HG03159 (cell line): Measurements from ENCODE around the gene SELENOP.
"Not testable (repeated sequence)": the region's sequence is repeated elsewhere in the genome, so short reads cannot be mapped to it uniquely, and the experiment has no call there.

Experiments used
- ATAC-seq: cut with Tn5 transposase; IDR thresholded peaks from one replicate; pipeline ENCODE4 v1.9.1; 2021; ENCODE audit warnings: mild to moderate bottlenecking, moderate library complexity; ENCODE audit not compliant: unreplicated experiment

The SELENOP gene

GRCh38 chr5:42811591-42812446 lies at the start of gene SELENOP:
SELENOP (minus strand) TSS chr5:42811892; CDS start chr5:42808353, 3,539 bp downstream.
- ATAC-seq, result no peak

- ATAC-seq, result no peak
These were observed 47.0 kb upstream of the SELENOP start for GRCh38 chr5:42858687-42859086.

- ATAC-seq, result no peak
These were observed 46.4 kb upstream of the SELENOP start for GRCh38 chr5:42858031-42858643.

GRCh38 chr5:42855811-42856210 lies 44.1 kb upstream of the SELENOP start:
- no peak for ATAC-seq

GRCh38 chr5:42855386-42855785 lies 43.7 kb upstream of the SELENOP start:
- ATAC-seq, result no peak

GRCh38 chr5:42854795-42855194 lies 43.1 kb upstream of the SELENOP start:
- no peak for ATAC-seq

GRCh38 chr5:42852826-42853225 lies 41.1 kb upstream of the SELENOP start:
- ATAC-seq, result no peak

GRCh38 chr5:42851481-42851880 lies 39.8 kb upstream of the SELENOP start:
- ATAC-seq, result no peak

- ATAC-seq, result no peak
These were observed 36.9 kb upstream of the SELENOP start for GRCh38 chr5:42848545-42848944.

GRCh38 chr5:42844408-42844807 lies 32.7 kb upstream of the SELENOP start:
- ATAC-seq, result not testable (repeated sequence)

- no peak for ATAC-seq
These were observed 32.1 kb upstream of the SELENOP start for GRCh38 chr5:42843675-42844292.

- ATAC-seq, result no peak
These were observed 31.4 kb upstream of the SELENOP start for GRCh38 chr5:42842921-42843641.

- ATAC-seq, result no peak
These were observed 29.3 kb upstream of the SELENOP start for GRCh38 chr5:42840842-42841567.

GRCh38 chr5:42840269-42840668 lies 28.6 kb upstream of the SELENOP start:
- no peak for ATAC-seq

GRCh38 chr5:42839196-42839595 lies 27.5 kb upstream of the SELENOP start:
- ATAC-seq, result no peak

GRCh38 chr5:42837601-42838000 lies 25.9 kb upstream of the SELENOP start:
- no peak for ATAC-seq

- no peak for ATAC-seq
These were observed 24.5 kb upstream of the SELENOP start for GRCh38 chr5:42836070-42836769.

- ATAC-seq, result no peak
These were observed 20.4 kb upstream of the SELENOP start for GRCh38 chr5:42832060-42832459.

- no peak for ATAC-seq
These were observed 19.2 kb upstream of the SELENOP start for GRCh38 chr5:42830924-42831323.

GRCh38 chr5:42828671-42829070 lies 17.0 kb upstream of the SELENOP start:
- no peak for ATAC-seq
